Measurements from ENCODE around the gene CCDC88C. TPM values are rescaled to one million over a fixed set of nuclear protein-coding genes. Genes with fewer than 3 reads are reported as not detected.
"Not testable (repeated sequence)": the region's sequence is repeated elsewhere in the genome, so short reads cannot be mapped to it uniquely, and the experiment has no call there.

The CCDC88C gene
- total RNA-seq, 1 donor: under 0.01 TPM

DNA sequence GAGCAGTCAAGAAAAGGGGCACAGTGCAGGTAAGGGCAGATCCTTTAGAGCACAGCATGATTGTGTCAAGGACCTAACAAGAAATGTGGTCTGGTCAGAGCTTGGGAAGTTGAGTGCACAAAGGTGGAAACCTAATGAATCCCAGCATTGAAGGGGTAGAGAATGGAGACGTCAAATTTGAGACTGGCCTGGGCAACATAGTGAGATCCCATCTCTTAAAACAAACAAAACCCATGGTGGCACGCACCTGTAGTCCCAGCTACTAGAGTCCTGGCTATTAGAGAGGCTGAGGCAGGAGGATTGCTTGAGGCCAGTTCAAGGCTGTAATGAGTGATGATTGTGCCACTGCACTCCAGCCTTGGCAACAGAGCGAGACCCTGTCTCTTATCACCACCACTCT lies 37.0 kb upstream of the CCDC88C start:
- H3K4me3 ChIP-seq (ENCODE audit: low read depth, low read length): no peak overlapping the region
- TF ChIP-seq, protein P1, sequence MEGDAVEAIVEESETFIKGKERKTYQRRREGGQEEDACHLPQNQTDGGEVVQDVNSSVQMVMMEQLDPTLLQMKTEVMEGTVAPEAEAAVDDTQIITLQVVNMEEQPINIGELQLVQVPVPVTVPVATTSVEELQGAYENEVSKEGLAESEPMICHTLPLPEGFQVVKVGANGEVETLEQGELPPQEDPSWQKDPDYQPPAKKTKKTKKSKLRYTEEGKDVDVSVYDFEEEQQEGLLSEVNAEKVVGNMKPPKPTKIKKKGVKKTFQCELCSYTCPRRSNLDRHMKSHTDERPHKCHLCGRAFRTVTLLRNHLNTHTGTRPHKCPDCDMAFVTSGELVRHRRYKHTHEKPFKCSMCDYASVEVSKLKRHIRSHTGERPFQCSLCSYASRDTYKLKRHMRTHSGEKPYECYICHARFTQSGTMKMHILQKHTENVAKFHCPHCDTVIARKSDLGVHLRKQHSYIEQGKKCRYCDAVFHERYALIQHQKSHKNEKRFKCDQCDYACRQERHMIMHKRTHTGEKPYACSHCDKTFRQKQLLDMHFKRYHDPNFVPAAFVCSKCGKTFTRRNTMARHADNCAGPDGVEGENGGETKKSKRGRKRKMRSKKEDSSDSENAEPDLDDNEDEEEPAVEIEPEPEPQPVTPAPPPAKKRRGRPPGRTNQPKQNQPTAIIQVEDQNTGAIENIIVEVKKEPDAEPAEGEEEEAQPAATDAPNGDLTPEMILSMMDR (IDR thresholded peaks at IDR 0.05; ENCODE audit: insufficient read depth, low read depth, low read length): no peak

DNA sequence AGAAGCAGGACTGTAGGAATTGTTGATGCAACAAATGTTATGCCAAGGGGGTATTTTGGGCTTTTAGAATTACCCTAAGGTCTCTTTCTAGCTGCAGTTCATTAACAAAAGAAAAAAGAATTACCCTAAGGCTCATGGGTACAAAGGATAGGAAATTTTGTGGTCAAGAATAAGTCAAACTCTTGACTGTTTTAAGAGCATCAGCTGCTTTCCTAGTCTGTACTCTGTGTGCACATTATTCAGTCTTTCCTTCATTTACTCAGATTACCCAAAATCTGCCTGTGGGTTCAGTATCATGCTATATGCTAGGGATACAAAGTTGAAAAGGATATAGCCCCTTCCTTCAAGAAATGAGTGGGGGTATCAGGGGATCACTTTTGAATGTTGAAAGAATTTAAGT lies 36.5 kb upstream of the CCDC88C start:
- DNase-seq (ENCODE audit: low read depth): no peak
- no peak overlapping the region for H3K4me3 ChIP-seq (ENCODE audit: low read depth, low read length)
- TF ChIP-seq, protein P1 (IDR thresholded peaks at IDR 0.05; ENCODE audit: insufficient read depth, low read depth, low read length): no peak

More for the DNA sequence above, 37.0 kb upstream of the CCDC88C start:
- no peak for DNase-seq (ENCODE audit: low read depth)

DNA sequence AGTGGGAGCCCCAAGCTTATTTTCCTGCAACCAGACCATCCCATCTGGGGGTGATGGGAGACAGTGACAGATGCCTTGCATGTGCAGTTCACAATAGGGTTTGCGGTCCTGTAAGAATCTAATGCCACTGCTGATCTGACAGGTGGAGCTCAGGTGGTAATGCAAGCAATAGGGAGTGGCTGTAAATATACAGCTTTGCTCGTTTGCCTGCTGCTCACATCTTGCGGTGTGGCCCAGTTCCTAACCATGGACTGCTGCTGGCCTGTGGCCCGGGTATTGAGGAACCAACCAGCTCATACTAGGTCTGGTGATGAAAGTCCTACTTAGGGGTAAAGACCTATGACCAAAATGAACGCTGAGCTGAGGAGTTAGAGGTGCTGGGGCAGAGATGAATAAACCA lies 36.1 kb upstream of the CCDC88C start:
- no peak for DNase-seq (ENCODE audit: low read depth)
- TF ChIP-seq, protein P1 (IDR thresholded peaks at IDR 0.05; ENCODE audit: insufficient read depth, low read depth, low read length): no peak
- H3K4me3 ChIP-seq (ENCODE audit: low read depth, low read length): no peak overlapping the region

DNA sequence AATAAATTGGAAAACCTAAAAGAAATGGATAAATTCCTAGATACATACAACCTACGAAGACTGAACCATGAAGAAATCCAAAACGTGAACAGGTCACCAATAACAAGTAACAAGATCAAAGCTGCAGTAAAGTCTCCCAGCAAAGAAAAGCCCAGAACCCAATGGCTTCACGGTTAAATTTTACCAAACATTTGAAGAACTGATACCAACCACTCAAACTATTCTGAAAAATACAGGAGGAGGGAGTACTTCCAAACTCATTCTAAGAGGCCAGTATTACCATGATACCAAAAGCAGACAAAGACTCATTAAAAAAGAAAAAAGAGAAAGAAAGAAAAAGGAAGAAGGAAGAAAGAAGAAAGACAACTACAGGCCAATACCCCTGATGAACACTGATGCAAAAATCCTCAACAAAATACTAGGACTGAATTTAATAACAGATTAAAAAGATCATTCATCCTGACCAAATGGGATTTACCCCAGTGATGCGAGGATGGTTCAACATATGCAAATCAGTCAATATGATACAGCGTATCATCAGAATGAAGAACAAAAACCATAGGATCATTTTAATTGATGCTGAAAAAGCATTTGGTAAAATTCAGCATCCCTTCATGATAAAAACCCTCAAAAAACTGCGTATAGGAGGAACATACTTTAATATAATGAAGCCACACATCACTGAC lies 26.9 kb upstream of the CCDC88C start:
- TF ChIP-seq, protein P1 (IDR thresholded peaks at IDR 0.05; ENCODE audit: insufficient read depth, low read depth, low read length): no peak
- no peak for DNase-seq (ENCODE audit: low read depth)
- H3K4me3 ChIP-seq (ENCODE audit: low read depth, low read length): no peak overlapping the region

DNA sequence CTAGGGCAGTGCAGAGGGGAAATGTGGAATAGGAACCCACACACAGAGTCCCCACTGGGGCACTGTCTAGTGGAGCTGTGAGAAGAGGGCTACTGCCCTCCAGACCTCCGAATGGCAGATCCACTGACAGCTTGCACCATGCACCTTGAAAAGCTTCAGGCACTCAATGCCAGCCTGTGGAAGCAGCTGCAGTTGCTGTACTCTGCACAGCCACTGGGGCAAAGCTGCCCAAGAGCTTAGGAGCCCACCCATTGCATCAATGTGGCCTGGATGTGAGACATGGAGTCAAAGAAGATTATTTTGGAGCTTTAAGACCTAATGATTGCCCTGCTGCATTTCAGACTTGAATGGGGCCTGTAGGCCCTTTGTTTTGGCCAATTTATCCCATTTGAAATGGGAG lies 21.7 kb upstream of the CCDC88C start:
- no peak for DNase-seq (ENCODE audit: low read depth)
- no peak overlapping the region for H3K4me3 ChIP-seq (ENCODE audit: low read depth, low read length)
- TF ChIP-seq, protein P1 (IDR thresholded peaks at IDR 0.05; ENCODE audit: insufficient read depth, low read depth, low read length): no peak

DNA sequence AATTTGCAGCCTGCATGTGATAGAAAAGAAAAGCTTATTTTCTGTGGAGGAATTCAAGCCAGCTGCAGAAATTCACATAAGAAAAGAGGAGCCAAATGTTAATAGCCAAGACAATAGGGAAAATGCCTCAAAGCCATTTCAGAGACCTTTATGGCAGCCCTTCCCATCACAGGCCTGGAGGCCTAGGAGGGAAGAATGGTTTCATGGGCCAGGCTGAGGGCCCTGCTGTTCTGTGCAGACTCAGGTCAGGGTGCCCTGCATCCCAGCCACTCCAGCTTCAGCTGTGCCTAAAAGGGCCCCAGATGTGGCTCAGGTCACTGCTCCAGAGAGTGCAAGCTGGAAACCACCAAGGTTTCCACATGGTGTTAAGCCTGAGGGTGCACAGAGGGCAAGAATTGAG lies 21.2 kb upstream of the CCDC88C start:
- no peak for DNase-seq (ENCODE audit: low read depth)
- H3K4me3 ChIP-seq (ENCODE audit: low read depth, low read length): no peak overlapping the region
- TF ChIP-seq, protein P1 (IDR thresholded peaks at IDR 0.05; ENCODE audit: insufficient read depth, low read depth, low read length): no peak

DNA sequence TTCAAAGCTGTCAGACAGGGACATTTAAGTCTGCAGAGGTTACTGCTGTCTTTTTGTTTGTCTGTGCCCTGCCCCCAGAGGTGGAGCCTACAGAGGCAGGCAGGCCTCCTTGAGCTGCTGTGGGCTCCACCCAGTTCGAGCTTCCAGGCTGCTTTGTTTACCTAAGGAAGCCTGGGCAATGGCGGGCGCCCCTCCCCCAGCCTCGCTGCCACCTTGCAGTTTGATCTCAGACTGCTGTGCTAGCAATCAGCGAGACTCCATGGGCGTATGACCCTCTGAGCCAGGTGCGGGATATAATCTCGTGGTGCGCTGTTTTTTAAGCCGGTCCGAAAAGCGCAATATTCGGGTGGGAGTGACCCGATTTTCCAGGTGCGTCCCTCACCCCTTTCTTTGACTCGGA lies 18.6 kb upstream of the CCDC88C start:
- DNase-seq (ENCODE audit: low read depth); H3K4me3 ChIP-seq (ENCODE audit: low read depth, low read length): not testable (repeated sequence)

Measured in fibroblast of villous mesenchyme (primary cell).